Stimulated activated CD4-positive, alpha-beta T cell treated with anti-CD3 and anti-CD28 coated beads, Interleukin-15, amount 100 ng/mL, for 1 hour (primary cell): ENCODE results near the gene PALLD.

Source experiments
- DNase-seq, 2 donors: peaks; one replicate each; pipeline ENCODE4 v3.0.0-alpha.2; 2020; ENCODE audit warnings: low read depth in 1 of 2, low spot score in 1 of 2

Gene PALLD

GRCh38 chr4:168755598-168756477 lies 259.0 kb downstream of the PALLD start:
- no peak for DNase-seq

DNA sequence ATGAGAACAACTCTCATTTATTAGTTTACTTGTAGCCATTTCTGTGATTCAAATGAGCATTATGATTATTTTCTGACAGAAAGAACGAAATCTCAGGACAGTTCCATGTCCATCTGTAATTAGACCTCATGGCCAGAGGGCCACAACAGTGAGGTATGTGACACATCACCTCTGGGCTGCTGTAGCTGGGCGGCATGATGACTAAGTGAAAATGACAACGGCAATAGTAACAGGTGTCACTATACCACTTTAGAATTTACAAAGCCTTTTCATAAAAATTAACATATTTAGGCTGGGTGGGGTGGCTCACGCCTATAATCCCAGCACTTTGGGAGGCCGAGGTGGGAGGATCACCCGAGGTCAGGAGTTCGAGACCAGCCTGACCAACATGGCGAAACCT lies 260.6 kb downstream of the PALLD start:
- DNase-seq = no peak

DNA sequence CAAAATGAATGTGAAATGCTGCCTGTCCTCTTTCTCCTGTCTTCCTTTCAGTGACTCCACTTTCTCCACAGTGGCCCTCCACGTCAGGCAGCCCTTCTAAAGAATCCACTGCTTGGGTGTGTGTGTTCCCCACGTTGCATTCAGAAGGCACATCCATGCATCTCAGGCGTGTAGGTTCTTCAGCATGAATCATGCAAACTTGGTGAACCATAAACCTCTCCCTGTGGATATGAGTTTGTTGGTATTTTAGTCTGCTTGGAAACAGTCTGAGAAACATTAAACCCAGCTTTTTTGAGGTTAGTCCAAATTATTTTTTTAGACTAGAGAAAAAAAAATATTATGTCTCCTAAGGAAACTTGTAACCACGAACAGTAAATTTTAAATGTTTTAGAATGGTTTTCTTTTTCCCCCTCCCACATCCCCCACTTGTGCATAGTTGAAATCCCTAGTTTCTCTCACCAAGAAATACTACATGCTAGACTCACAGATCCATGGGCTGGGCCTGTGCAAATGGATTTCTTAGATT lies 261.6 kb downstream of the PALLD start:
- DNase-seq = no peak

DNA sequence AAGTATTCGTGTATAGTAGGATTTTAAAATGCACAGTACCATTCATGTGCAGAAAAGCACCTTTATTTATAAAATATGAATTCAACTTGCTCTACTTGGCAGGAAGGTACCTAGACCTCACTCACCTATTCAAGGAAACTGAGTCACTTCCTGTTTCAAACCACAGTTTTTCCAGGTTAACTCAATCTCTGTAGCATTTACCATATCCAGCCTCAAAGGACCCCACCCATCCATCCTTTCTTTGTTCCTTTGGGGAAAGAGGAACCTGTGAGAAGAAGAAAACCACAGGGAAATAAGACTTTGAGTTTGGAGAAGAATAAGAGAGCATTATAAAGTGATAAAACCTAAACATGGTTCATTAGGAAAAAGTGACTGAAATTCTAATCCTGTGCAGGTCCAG lies 262.5 kb downstream of the PALLD start:
- no peak for DNase-seq

- DNase-seq = no peak
Measured at GRCh38 chr4:168759959-168760527, 263.2 kb downstream of the PALLD start.

- no peak for DNase-seq
Measured at GRCh38 chr4:168761066-168761465, 264.2 kb downstream of the PALLD start.

GRCh38 chr4:168765322-168765721 lies 268.5 kb downstream of the PALLD start:
- DNase-seq = no peak

DNA sequence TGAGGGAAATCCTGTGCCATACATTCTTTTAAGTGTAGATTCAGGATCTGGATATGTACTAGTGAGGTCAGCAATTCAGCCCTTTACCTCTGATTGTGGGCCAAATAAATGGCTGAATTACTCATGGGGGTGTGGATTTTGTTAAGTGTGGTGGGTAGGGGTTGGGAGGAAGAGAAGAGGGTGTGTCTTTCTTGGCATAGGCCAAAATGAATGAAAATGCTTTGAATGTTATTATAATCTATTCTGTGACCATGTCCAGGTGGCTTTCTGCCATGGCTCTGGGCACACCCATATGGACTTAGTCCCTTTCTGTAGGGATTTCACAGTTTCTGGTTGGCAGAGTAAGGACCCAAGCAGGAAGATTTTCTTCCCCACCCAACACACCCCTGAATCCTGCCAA lies 268.9 kb downstream of the PALLD start:
- DNase-seq = no peak

DNA sequence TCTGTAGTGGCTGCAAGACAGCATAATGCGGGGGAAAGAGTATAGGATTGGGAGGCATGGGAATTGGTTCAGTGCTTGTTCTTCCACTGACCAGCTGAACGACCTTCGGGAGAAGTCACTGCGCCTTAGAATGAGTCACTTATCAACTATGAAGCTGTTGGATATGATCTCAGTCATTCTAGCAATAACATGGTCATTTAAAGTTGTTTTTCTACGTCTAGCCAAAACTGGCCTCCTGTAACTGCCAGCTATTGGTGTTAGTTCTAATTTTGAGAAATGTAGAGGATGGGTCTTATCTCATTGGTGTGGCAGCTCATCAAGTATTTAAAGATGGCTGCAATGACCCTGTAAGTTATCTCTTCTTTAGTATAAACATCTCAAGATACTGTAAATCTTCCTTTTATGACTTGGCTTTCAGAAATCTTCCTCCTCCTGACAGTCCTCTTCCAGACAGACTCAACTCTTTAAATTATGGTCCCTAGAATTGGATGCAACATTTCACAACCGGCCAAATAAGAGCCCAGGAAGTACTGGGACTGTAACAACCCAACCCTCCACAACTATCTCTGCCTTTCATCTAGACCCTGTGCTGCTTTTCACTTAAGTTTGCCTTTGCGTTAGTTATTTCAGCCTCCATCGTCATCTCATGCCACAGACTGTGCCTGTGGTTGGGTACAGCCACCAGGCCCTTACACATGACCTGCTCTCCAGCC lies 269.9 kb downstream of the PALLD start:
- no peak for DNase-seq

DNA sequence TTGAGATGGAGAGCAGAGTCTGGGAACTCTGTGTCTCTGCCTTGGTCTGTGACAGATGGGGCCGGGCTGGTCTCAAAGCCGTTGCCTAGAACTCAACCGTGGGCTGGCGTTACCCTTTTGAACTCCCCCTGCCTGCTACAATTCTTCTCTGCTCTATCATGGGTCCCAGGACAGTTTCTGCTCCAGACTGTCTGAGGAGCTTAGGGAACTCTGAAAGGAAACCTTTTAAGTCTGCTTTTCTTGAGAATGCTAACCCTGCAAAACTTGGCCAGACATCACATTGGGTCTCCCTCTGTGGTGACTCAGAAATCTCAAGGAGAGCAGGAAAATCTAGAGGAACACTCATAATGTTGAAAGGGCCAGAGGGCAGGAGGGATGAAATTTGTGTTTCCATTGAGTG lies 272.6 kb downstream of the PALLD start:
- DNase-seq = no peak

DNA sequence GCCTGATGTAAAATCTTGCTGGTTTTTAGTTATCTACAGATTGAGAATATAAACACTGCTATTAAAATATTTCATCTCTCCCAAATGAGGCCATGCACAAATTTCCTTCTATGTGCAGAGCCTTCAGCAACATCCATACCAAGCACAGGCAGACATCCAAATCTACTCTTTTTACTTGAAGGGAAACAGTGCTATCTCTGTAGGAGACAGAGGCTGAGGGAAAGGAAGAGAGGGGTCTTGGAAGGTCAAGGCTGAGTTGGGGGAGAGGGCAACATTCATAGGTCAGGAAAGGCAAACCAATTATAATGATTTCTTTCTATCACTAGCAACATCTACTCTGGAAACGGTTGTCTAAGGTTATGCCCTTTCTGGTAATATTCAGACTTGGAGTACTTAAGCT lies 273.0 kb downstream of the PALLD start:
- DNase-seq = no peak

GRCh38 chr4:168771251-168771650 lies 274.4 kb downstream of the PALLD start:
- no peak for DNase-seq

- no peak for DNase-seq
Measured at GRCh38 chr4:168773388-168774195, 276.7 kb downstream of the PALLD start.

DNA sequence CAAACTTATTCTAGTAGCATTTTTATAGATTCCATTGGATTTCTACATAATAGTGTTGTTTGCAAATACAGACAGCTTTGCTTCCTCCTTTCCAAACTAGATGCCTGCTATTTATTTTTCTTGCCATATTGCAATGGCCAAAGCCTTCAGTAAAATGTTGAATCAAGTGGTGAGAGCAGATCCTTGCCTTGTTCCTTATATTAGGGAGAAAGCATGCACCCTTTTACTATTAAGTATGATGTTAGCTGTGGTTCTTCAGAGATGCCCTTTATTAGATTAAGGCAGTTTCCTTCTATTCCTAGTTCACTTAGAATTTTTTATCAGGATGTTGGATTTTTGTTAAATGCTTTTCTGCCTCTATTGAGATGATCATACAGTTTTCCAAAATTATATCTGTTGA lies 279.5 kb downstream of the PALLD start:
- no peak for DNase-seq

DNA sequence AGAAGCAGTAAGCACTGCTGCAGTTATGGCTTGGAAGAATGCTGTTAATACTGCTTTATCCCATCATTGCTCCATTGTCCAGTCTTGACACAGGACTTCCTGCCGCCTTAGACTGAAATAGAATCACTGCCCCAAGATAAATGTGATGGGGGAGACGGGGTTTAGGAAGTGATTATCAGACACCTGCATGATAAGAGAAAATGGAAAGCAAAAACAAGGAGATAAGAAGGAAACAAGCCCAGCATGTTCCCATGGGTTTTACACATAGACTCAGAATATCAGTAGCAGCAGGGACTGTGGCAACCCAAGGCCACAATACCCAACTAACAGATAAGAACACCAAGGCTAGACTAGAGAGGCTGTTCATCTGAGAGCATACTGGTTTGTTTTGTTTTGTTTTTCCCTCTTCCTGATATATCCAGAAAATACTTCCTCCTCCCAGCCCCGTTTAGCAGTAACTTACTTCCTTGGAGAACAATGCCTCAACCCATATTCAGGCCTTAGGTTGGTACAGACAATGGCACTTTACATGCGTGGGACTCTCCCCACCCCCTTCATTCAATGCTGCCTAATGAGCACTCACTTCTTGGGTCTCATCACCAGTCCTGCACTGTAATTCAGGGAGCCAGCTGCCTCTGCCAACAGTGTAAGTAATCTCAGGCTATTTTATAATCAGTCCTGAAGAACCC lies 280.6 kb downstream of the PALLD start:
- no peak for DNase-seq

- no peak for DNase-seq
Measured at GRCh38 chr4:168781341-168781740, 284.5 kb downstream of the PALLD start.

DNA sequence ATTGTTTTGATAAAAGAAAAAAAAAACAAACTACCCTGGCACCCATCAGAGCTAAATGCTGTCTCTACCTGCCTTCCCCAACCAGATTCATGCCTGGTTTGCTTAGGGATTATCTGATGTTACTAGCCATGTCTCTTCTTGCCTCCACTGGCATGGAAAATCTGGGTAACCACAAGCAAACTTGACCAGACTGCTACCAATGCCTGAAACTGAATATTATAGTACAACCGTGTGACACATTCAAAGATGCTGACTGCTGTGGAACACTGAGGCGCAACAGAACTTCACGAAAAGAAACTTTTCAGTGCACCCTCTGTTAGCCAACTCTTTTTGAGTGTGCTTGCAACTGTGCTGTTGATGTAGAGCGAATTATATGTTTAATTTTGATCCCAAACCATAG lies 285.1 kb downstream of the PALLD start:
- DNase-seq = no peak

DNA sequence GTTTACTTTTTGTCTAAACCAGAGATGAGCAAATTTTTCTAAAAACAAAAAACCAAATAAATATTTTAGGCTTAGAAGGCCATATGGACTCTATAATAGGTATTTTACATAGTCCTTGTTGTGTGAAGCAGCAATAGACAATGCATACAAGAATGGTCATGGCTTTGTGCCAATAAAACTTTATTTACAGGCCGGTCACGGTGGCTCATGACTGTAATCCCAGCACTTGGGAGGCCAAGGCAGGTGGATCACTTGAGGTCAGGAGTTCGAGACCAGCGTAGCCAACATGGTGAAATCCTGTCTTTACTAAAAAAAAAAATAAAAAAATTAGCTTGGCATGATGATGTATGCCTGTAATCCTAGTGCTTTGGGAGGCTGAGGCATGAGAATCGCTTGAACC lies 285.6 kb downstream of the PALLD start:
- no peak for DNase-seq

GRCh38 chr4:168784786-168785461 lies 288.1 kb downstream of the PALLD start:
- DNase-seq = no peak

GRCh38 chr4:168787334-168787733 lies 290.5 kb downstream of the PALLD start:
- no peak for DNase-seq
